Testis (tissue), 2 donors: Measurements from ENCODE around the gene FMNL3.

Source experiments
- POLR2A ChIP-seq: fragments of 450-650 bp; IDR thresholded peaks from one replicate; pipeline ENCODE4 v1.6.1; 2017; ENCODE audit warnings: antibody characterized with exemption, mild to moderate bottlenecking, moderate library complexity
- TF ChIP-seq, protein P1 (sequence below), 3 experiments: fragments of 450-650 bp in 2 of 3; fragments of 200-600 bp in 1 of 3; sonication (generic) in 1 of 3; IDR thresholded peaks; one replicate each; pipeline ENCODE4 v1.5.1; 2016 to 2019; ENCODE audit warnings: antibody characterized with exemption in 3 of 3, mild to moderate bottlenecking in 2 of 3, moderate library complexity in 1 of 3

DNA sequence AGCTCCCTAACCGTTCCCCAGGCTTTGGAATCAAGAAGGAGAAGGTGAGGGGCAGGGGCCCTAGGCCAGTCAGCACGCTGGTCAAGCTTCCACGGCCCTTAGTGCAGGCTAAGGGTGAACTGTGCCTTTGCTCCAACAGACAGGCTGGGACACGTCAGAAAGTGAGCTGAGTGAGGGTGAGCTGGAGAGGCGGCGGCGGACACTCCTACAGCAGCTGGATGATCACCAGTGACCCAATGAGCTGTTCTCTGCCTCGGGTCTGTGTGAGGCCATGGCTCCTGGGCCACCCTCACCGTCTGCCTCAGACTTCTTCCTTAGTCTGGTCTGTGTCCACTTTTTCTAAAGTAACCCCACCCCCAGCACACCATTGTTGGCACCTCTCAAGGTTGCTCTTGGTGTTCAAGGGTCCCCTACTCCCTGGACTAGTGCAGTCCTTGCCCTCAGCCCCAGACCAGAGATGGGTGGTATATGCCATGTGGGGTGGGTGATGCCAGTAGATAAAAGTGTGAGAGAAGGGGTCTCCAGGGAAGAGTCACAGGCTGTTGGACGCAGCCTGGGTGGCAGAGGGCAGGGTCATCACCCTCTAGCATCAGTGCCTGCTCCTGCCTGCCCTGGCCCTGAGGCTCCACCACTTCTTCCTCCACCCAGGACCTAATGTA lies 63.1 kb downstream of the FMNL3 start:
- TF ChIP-seq, protein P1, sequence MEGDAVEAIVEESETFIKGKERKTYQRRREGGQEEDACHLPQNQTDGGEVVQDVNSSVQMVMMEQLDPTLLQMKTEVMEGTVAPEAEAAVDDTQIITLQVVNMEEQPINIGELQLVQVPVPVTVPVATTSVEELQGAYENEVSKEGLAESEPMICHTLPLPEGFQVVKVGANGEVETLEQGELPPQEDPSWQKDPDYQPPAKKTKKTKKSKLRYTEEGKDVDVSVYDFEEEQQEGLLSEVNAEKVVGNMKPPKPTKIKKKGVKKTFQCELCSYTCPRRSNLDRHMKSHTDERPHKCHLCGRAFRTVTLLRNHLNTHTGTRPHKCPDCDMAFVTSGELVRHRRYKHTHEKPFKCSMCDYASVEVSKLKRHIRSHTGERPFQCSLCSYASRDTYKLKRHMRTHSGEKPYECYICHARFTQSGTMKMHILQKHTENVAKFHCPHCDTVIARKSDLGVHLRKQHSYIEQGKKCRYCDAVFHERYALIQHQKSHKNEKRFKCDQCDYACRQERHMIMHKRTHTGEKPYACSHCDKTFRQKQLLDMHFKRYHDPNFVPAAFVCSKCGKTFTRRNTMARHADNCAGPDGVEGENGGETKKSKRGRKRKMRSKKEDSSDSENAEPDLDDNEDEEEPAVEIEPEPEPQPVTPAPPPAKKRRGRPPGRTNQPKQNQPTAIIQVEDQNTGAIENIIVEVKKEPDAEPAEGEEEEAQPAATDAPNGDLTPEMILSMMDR (IDR thresholded peaks at IDR 0.05) = no peak
- TF ChIP-seq POLR2A = no peak
